Measurements from ENCODE around the gene NCCRP1.
A peak's percentile ranks its signal among the peaks of the same experiment; 100 is the strongest.

NCCRP1 gene

GRCh38 chr19:39190768-39191167, 6.0 kb upstream of the NCCRP1 start:
- Histone ChIP-seq H3K36me3 (ENCODE audit: low read depth) (no peaks in the 10 kb centered on the region), H3K27ac (ENCODE audit: poor library complexity, severe bottlenecking) (no peak overlapping the region), H3K9me3 (ENCODE audit: severe bottlenecking) (no peaks in the 10 kb centered on the region), H3K4me1 (ENCODE audit: insufficient read depth, poor library complexity, severe bottlenecking) (no peaks in the 10 kb centered on the region), H3K27me3 (ENCODE audit: insufficient read depth, poor library complexity, severe bottlenecking) (no peaks in the 10 kb centered on the region), H3K4me3 (ENCODE audit: severe bottlenecking) (no peak overlapping the region)
- ATAC-seq (ENCODE audit: low read depth) (no peak), DNase-seq (ENCODE audit: low spot score) (no peak)
- TF ChIP-seq CTCF (IDR thresholded peaks at IDR 0.05; ENCODE audit: poor library complexity, severe bottlenecking), result no peak

- peaks cover 5% of the 10 kb centered on the region for H3K4me1 ChIP-seq (ENCODE audit: insufficient read depth, poor library complexity, severe bottlenecking)
- H3K4me3 ChIP-seq (ENCODE audit: severe bottlenecking), result no peak overlapping the region
- ATAC-seq (ENCODE audit: low read depth), result no peak
- no peaks in the 10 kb centered on the region for H3K36me3 ChIP-seq (ENCODE audit: low read depth)
- H3K9me3 ChIP-seq (ENCODE audit: severe bottlenecking), result no peaks in the 10 kb centered on the region
- no peaks in the 10 kb centered on the region for H3K27me3 ChIP-seq (ENCODE audit: insufficient read depth, poor library complexity, severe bottlenecking)
- no peak for TF ChIP-seq CTCF (IDR thresholded peaks at IDR 0.05; ENCODE audit: poor library complexity, severe bottlenecking)
- no peak overlapping the region for H3K27ac ChIP-seq (ENCODE audit: poor library complexity, severe bottlenecking)
- no peak for DNase-seq (ENCODE audit: low spot score)
Measured at GRCh38 chr19:39192846-39193245, 3.9 kb upstream of the NCCRP1 start.

- no peak overlapping the region for H3K27ac ChIP-seq (ENCODE audit: poor library complexity, severe bottlenecking)
Measured at GRCh38 chr19:39193803-39194202, 3.0 kb upstream of the NCCRP1 start.

GRCh38 chr19:39194832-39195542, 1.8 kb upstream of the NCCRP1 start:
- Histone ChIP-seq H3K9me3 (ENCODE audit: severe bottlenecking) (no peaks in the 10 kb centered on the region), H3K4me1 (ENCODE audit: insufficient read depth, poor library complexity, severe bottlenecking) (peaks cover 5% of the 10 kb centered on the region), H3K4me3 (ENCODE audit: severe bottlenecking) (no peak overlapping the region), H3K27ac (ENCODE audit: poor library complexity, severe bottlenecking) (no peak overlapping the region), H3K27me3 (ENCODE audit: insufficient read depth, poor library complexity, severe bottlenecking) (no peaks in the 10 kb centered on the region), H3K36me3 (ENCODE audit: low read depth) (no peaks in the 10 kb centered on the region)
- no peak for DNase-seq (ENCODE audit: low spot score)
- no peak for TF ChIP-seq CTCF (IDR thresholded peaks at IDR 0.05; ENCODE audit: poor library complexity, severe bottlenecking)
- no peak for ATAC-seq (ENCODE audit: low read depth)

More at GRCh38 chr19:39193803-39194202, 3.0 kb upstream of the NCCRP1 start:
- no peaks in the 10 kb centered on the region for H3K27me3 ChIP-seq (ENCODE audit: insufficient read depth, poor library complexity, severe bottlenecking)
- H3K4me1 ChIP-seq (ENCODE audit: insufficient read depth, poor library complexity, severe bottlenecking), result peaks cover 5% of the 10 kb centered on the region
- H3K36me3 ChIP-seq (ENCODE audit: low read depth), result no peaks in the 10 kb centered on the region
- peak; percentile 57 for ATAC-seq (ENCODE audit: low read depth)
- H3K4me3 ChIP-seq (ENCODE audit: severe bottlenecking), result no peak overlapping the region
- TF ChIP-seq CTCF (IDR thresholded peaks at IDR 0.05; ENCODE audit: poor library complexity, severe bottlenecking), result no peak
- no peak for DNase-seq (ENCODE audit: low spot score)
- H3K9me3 ChIP-seq (ENCODE audit: severe bottlenecking), result no peaks in the 10 kb centered on the region

GRCh38 chr19:39195755-39196154, 1.0 kb upstream of the NCCRP1 start:
- Histone ChIP-seq H3K27me3 (ENCODE audit: insufficient read depth, poor library complexity, severe bottlenecking) (no peaks in the 10 kb centered on the region), H3K4me1 (ENCODE audit: insufficient read depth, poor library complexity, severe bottlenecking) (peaks cover 5% of the 10 kb centered on the region), H3K36me3 (ENCODE audit: low read depth) (no peaks in the 10 kb centered on the region), H3K27ac (ENCODE audit: poor library complexity, severe bottlenecking) (no peak overlapping the region), H3K4me3 (ENCODE audit: severe bottlenecking) (no peak overlapping the region), H3K9me3 (ENCODE audit: severe bottlenecking) (no peaks in the 10 kb centered on the region)
- no peak for TF ChIP-seq CTCF (IDR thresholded peaks at IDR 0.05; ENCODE audit: poor library complexity, severe bottlenecking)
- DNase-seq (ENCODE audit: low spot score) (no peak), ATAC-seq (ENCODE audit: low read depth) (no peak)

Data from RWPE2 (cell line).